Measurements from ENCODE around the gene CLDND2.
"Not testable (repeated sequence)": the region's sequence is repeated elsewhere in the genome, so short reads cannot be mapped to it uniquely, and the experiment has no call there.

Gene CLDND2

GRCh38 chr19:51368366-51369282 is at the start of gene CLDND2:
CLDND2 (minus strand) TSS chr19:51369003; CDS start chr19:51368577, 426 bp downstream.
- Histone ChIP-seq H3K9me3 (ENCODE audit: control insufficient read depth, insufficient read depth, low read length) (no peaks in the 10 kb centered on the region), H3K27me3 (ENCODE audit: control insufficient read depth, insufficient read depth, low read length) (no peaks in the 10 kb centered on the region), H3K4me3 (ENCODE audit: low read length) (peak within 1 kb of the TSS; percentile 55; the same call in 1 of the 2 replicates), H3K36me3 (ENCODE audit: control insufficient read depth, insufficient read depth, low read length) (no peaks in the 10 kb centered on the region), H3K4me1 (ENCODE audit: control insufficient read depth, insufficient read depth, low read length) (peaks cover 6% of the 10 kb centered on the region), H3K27ac (ENCODE audit: low read length) (no peak within 1 kb of the TSS)
- WGBS (ENCODE audit: insufficient coverage, insufficient read length): no CpG with 5 or more reads among the region's 23 CpGs
- no peak for DNase-seq (ENCODE audit: low read depth, low spot score)

GRCh38 chr19:51417810-51418157 is 49.0 kb upstream of the CLDND2 start:
- H3K27ac ChIP-seq (ENCODE audit: low read length): no peak overlapping the region
- no CpG with 5 or more reads among the region's 3 CpGs for whole genome bisulfite sequencing (ENCODE audit: insufficient coverage, insufficient read length)
- no peak overlapping the region for H3K4me3 ChIP-seq (ENCODE audit: low read length)
- no peaks in the 10 kb centered on the region for H3K27me3 ChIP-seq (ENCODE audit: control insufficient read depth, insufficient read depth, low read length)
- no peak for DNase-seq (ENCODE audit: low read depth, low spot score)
- H3K36me3 ChIP-seq (ENCODE audit: control insufficient read depth, insufficient read depth, low read length): no peaks in the 10 kb centered on the region
- H3K9me3 ChIP-seq (ENCODE audit: control insufficient read depth, insufficient read depth, low read length): no peaks in the 10 kb centered on the region
- H3K4me1 ChIP-seq (ENCODE audit: control insufficient read depth, insufficient read depth, low read length): peaks cover 5% of the 10 kb centered on the region

- Histone ChIP-seq H3K27me3 (ENCODE audit: control insufficient read depth, insufficient read depth, low read length) (no peaks in the 10 kb centered on the region), H3K27ac (ENCODE audit: low read length) (no peak within 1 kb of the TSS), H3K4me3 (ENCODE audit: low read length) (no peak within 1 kb of the TSS), H3K36me3 (ENCODE audit: control insufficient read depth, insufficient read depth, low read length) (no peaks in the 10 kb centered on the region), H3K9me3 (ENCODE audit: control insufficient read depth, insufficient read depth, low read length) (no peaks in the 10 kb centered on the region), H3K4me1 (ENCODE audit: control insufficient read depth, insufficient read depth, low read length) (peaks cover 5% of the 10 kb centered on the region)
- no peak for DNase-seq (ENCODE audit: low read depth, low spot score)
- WGBS (ENCODE audit: insufficient coverage, insufficient read length): no CpG with 5 or more reads among the region's 21 CpGs
Observed at GRCh38 chr19:51417107-51417809, 48.5 kb upstream of the CLDND2 start, which contains the start of gene SIGLEC10. SIGLEC10 (minus strand) TSS chr19:51417642; CDS start chr19:51417581, 61 bp downstream.

GRCh38 chr19:51416422-51416821 is 47.6 kb upstream of the CLDND2 start:
- DNase-seq (ENCODE audit: low read depth, low spot score); H3K4me3 ChIP-seq (ENCODE audit: low read length); H3K4me1 ChIP-seq (ENCODE audit: control insufficient read depth, insufficient read depth, low read length); H3K27me3 ChIP-seq (ENCODE audit: control insufficient read depth, insufficient read depth, low read length); H3K27ac ChIP-seq (ENCODE audit: low read length); H3K9me3 ChIP-seq (ENCODE audit: control insufficient read depth, insufficient read depth, low read length); H3K36me3 ChIP-seq (ENCODE audit: control insufficient read depth, insufficient read depth, low read length): not testable (repeated sequence)
- WGBS (ENCODE audit: insufficient coverage, insufficient read length): no CpG with 5 or more reads among the region's 15 CpGs

- H3K4me1 ChIP-seq (ENCODE audit: control insufficient read depth, insufficient read depth, low read length): peaks cover 2% of the 10 kb centered on the region; the same call in 1 of the 2 replicates
- H3K27me3 ChIP-seq (ENCODE audit: control insufficient read depth, insufficient read depth, low read length): no peaks in the 10 kb centered on the region
- H3K36me3 ChIP-seq (ENCODE audit: control insufficient read depth, insufficient read depth, low read length): no peaks in the 10 kb centered on the region
- no peak overlapping the region for H3K4me3 ChIP-seq (ENCODE audit: low read length)
- WGBS (ENCODE audit: insufficient coverage, insufficient read length): no CpG with 5 or more reads among the region's 12 CpGs
- no peak for DNase-seq (ENCODE audit: low read depth, low spot score)
- no peak overlapping the region for H3K27ac ChIP-seq (ENCODE audit: low read length)
- no peaks in the 10 kb centered on the region for H3K9me3 ChIP-seq (ENCODE audit: control insufficient read depth, insufficient read depth, low read length)
Observed at GRCh38 chr19:51415187-51415586, 46.4 kb upstream of the CLDND2 start.

GRCh38 chr19:51410950-51411748 is 42.3 kb upstream of the CLDND2 start:
- WGBS (ENCODE audit: insufficient coverage, insufficient read length): no CpG with 5 or more reads among the region's 15 CpGs
- no peaks in the 10 kb centered on the region for H3K27me3 ChIP-seq (ENCODE audit: control insufficient read depth, insufficient read depth, low read length)
- peaks cover 1% of the 10 kb centered on the region; the same call in 1 of the 2 replicates for H3K4me1 ChIP-seq (ENCODE audit: control insufficient read depth, insufficient read depth, low read length)
- no peak overlapping the region for H3K27ac ChIP-seq (ENCODE audit: low read length)
- no peak for DNase-seq (ENCODE audit: low read depth, low spot score)
- no peaks in the 10 kb centered on the region for H3K9me3 ChIP-seq (ENCODE audit: control insufficient read depth, insufficient read depth, low read length)
- no peaks in the 10 kb centered on the region for H3K36me3 ChIP-seq (ENCODE audit: control insufficient read depth, insufficient read depth, low read length)
- H3K4me3 ChIP-seq (ENCODE audit: low read length): no peak overlapping the region

GRCh38 chr19:51407511-51408131 is 38.8 kb upstream of the CLDND2 start:
- no peaks in the 10 kb centered on the region; the same call in 1 of the 2 replicates for H3K36me3 ChIP-seq (ENCODE audit: control insufficient read depth, insufficient read depth, low read length)
- no CpG with 5 or more reads among the region's 6 CpGs for WGBS (ENCODE audit: insufficient coverage, insufficient read length)
- H3K4me3 ChIP-seq (ENCODE audit: low read length): no peak overlapping the region
- no peak for DNase-seq (ENCODE audit: low read depth, low spot score)
- H3K9me3 ChIP-seq (ENCODE audit: control insufficient read depth, insufficient read depth, low read length): no peaks in the 10 kb centered on the region
- H3K27me3 ChIP-seq (ENCODE audit: control insufficient read depth, insufficient read depth, low read length): no peaks in the 10 kb centered on the region
- no peak overlapping the region for H3K27ac ChIP-seq (ENCODE audit: low read length)
- peaks cover 1% of the 10 kb centered on the region; the same call in 1 of the 2 replicates for H3K4me1 ChIP-seq (ENCODE audit: control insufficient read depth, insufficient read depth, low read length)

GRCh38 chr19:51402117-51402516 is 33.3 kb upstream of the CLDND2 start:
- no CpG with 5 or more reads among the region's 9 CpGs for WGBS (ENCODE audit: insufficient coverage, insufficient read length)
- Histone ChIP-seq H3K27ac (ENCODE audit: low read length) (no peak overlapping the region), H3K27me3 (ENCODE audit: control insufficient read depth, insufficient read depth, low read length) (no peaks in the 10 kb centered on the region), H3K9me3 (ENCODE audit: control insufficient read depth, insufficient read depth, low read length) (peaks cover 4% of the 10 kb centered on the region), H3K36me3 (ENCODE audit: control insufficient read depth, insufficient read depth, low read length) (peaks cover 3% of the 10 kb centered on the region; the same call in 1 of the 2 replicates), H3K4me1 (ENCODE audit: control insufficient read depth, insufficient read depth, low read length) (no peaks in the 10 kb centered on the region), H3K4me3 (ENCODE audit: low read length) (no peak overlapping the region)
- DNase-seq (ENCODE audit: low read depth, low spot score): no peak

GRCh38 chr19:51399936-51400335 is 31.1 kb upstream of the CLDND2 start:
- not testable (repeated sequence) for H3K36me3 ChIP-seq (ENCODE audit: control insufficient read depth, insufficient read depth, low read length); DNase-seq (ENCODE audit: low read depth, low spot score); H3K4me3 ChIP-seq (ENCODE audit: low read length); H3K27ac ChIP-seq (ENCODE audit: low read length); H3K4me1 ChIP-seq (ENCODE audit: control insufficient read depth, insufficient read depth, low read length); H3K27me3 ChIP-seq (ENCODE audit: control insufficient read depth, insufficient read depth, low read length); H3K9me3 ChIP-seq (ENCODE audit: control insufficient read depth, insufficient read depth, low read length)
- no CpG with 5 or more reads among the region's 7 CpGs for WGBS (ENCODE audit: insufficient coverage, insufficient read length)
